HEK293T (cell line): Measurements from ENCODE around the gene PNP.

Experiments used
- ARNT ChIP-seq: fragments of 450-650 bp; IDR thresholded peaks from 2 replicates; pipeline ENCODE4 v1.6.1; 2017; ENCODE audit warnings: mild to moderate bottlenecking
- FOXK2 ChIP-seq: fragments of 450-650 bp; IDR thresholded peaks from 2 replicates; pipeline ENCODE4 v1.6.1; 2016; ENCODE audit warnings: mild to moderate bottlenecking
- FOXM1 ChIP-seq: fragments of 450-650 bp; IDR thresholded peaks from 2 replicates; pipeline ENCODE4 v1.6.1; 2017; ENCODE audit warnings: mild to moderate bottlenecking, borderline replicate concordance
- L3MBTL2 ChIP-seq: fragments of 450-650 bp; conservative IDR thresholded peaks from 2 replicates; pipeline ENCODE4 v1.6.1; 2016; ENCODE audit warnings: mild to moderate bottlenecking
- NFRKB ChIP-seq: fragments of 450-650 bp; IDR thresholded peaks from 2 replicates; pipeline ENCODE4 v1.6.1; 2016; ENCODE audit warnings: mild to moderate bottlenecking, moderate library complexity
- SP1 ChIP-seq: fragments of 450-650 bp; IDR thresholded peaks from 2 replicates; pipeline ENCODE4 v1.6.1; 2017
- SUZ12 ChIP-seq: fragments of 450-650 bp; IDR thresholded peaks from 2 replicates; pipeline ENCODE4 v1.6.1; 2016; ENCODE audit warnings: mild to moderate bottlenecking
- TARDBP ChIP-seq: fragments of 450-650 bp; IDR thresholded peaks from 2 replicates; pipeline ENCODE4 v1.6.1; 2016
- TF ChIP-seq, protein P1 (sequence below): fragments of 450-650 bp; IDR thresholded peaks from 2 replicates; pipeline ENCODE4 v1.6.1; 2016

DNA sequence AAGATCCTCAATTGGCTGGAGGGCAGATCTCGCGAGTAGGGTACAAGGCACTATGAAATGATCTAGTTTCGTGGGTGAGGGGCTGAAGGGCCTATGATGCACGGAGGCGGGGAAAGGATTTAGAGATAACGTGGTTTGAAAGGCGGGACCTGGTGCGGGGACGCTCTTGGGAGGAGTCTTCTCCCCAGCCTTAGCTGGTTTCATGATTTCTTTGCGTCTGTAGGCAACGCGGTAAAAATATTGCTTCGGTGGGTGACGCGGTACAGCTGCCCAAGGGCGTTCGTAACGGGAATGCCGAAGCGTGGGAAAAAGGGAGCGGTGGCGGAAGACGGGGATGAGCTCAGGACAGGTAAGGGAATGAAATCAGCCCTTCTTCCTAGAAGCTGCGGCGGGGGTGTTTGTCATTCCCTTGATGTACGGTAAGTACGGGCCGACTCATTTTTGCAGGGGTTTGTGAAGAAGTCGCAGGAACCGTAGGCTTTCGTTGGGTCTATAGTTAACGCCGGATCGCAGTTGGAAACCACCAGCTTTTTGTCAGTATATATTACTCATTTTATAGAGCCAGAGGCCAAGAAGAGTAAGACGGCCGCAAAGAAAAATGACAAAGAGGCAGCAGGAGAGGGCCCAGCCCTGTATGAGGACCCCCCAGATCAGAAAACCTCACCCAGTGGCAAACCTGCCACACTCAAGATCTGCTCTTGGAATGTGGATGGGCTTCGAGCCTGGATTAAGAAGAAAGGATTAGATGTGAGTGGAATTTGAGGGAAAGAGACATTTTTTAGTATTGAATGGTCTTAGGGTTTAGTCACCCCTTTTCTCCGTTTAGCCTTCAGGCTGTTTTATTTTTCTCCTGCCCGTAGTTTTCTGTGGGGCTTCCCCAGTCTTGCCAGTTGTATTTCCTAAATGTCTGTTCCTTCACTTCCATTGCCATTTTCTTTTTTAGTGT is 13.6 kb upstream of the PNP start:
- TF ChIP-seq FOXM1 (no peak), SP1 (no peak), TARDBP (no peak), FOXK2 (no peak), L3MBTL2 (peak; percentile 25; the same call in 1 of the 2 replicates), NFRKB (no peak), ARNT (no peak), SUZ12 (no peak)
- TF ChIP-seq, protein P1, sequence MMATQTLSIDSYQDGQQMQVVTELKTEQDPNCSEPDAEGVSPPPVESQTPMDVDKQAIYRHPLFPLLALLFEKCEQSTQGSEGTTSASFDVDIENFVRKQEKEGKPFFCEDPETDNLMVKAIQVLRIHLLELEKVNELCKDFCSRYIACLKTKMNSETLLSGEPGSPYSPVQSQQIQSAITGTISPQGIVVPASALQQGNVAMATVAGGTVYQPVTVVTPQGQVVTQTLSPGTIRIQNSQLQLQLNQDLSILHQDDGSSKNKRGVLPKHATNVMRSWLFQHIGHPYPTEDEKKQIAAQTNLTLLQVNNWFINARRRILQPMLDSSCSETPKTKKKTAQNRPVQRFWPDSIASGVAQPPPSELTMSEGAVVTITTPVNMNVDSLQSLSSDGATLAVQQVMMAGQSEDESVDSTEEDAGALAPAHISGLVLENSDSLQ, result no peak
